Measurements from ENCODE around the gene FMN1. TPM values are rescaled to one million over a fixed set of nuclear protein-coding genes. Genes with fewer than 3 reads are reported as not detected.

Gene FMN1
- total and polyA plus RNA-seq, 11 donors: 0.61 to 10.6 (median 3.6) TPM

GRCh38 chr15:33160581-33161165, 33.8 kb downstream of the FMN1 start:
- no peaks in the 10 kb centered on the region for H3K27me3 ChIP-seq
- H3K36me3 ChIP-seq: no peaks in the 10 kb centered on the region
- TF ChIP-seq CTCF (IDR thresholded peaks at IDR 0.05): no peak
- TF ChIP-seq POLR2A (IDR thresholded peaks at IDR 0.05): no peak
- H3K4me3 ChIP-seq: no peak overlapping the region
- no peak for DNase-seq
- H3K4me1 ChIP-seq: peaks cover 0 to 50% (median 8%) of the 10 kb centered on the region in 12 donors
- no peaks in the 10 kb centered on the region for H3K9me3 ChIP-seq
- ATAC-seq: peak; percentile 71 to 91 (median 86)
- peak overlapping the region in 11 of 12 donors; percentile 7 to 82 (median 54) for H3K27ac ChIP-seq
- 32 to 61% (median 48%) methylated on average over 5 of the region's 5 CpGs for WGBS, 4 donors
- intact Hi-C loops (cut with DNase I): loop anchor here in 1 of 10 donors (10.0 kb wide), 1 partner anchor 446 kb away; the partner anchor contains the start of gene GREM1

GRCh38 chr15:33159726-33160453, 34.6 kb downstream of the FMN1 start:
- H3K27ac ChIP-seq: peak overlapping the region in 10 of 12 donors; percentile 7 to 82 (median 56)
- WGBS, 4 donors: 67 to 75% (median 71%) methylated on average over 3 of the region's 3 CpGs
- no peaks in the 10 kb centered on the region for H3K27me3 ChIP-seq
- H3K9me3 ChIP-seq: no peaks in the 10 kb centered on the region
- intact Hi-C loops (cut with DNase I): loop anchor here in 2 of 10 donors (10.0 kb wide), 2 partner anchors 65 to 445 kb away; partner anchors contain the start of gene GREM1 (in 1 of the 2)
- TF ChIP-seq CTCF (IDR thresholded peaks at IDR 0.05) (no peak), POLR2A (IDR thresholded peaks at IDR 0.05) (no peak)
- ATAC-seq (peak in 1 of 4 donors; percentile 7), DNase-seq (no peak)
- no peaks in the 10 kb centered on the region for H3K36me3 ChIP-seq
- H3K4me3 ChIP-seq: no peak overlapping the region
- H3K4me1 ChIP-seq: peaks cover 0 to 57% (median 8%) of the 10 kb centered on the region in 12 donors

GRCh38 chr15:33158366-33158765, 36.1 kb downstream of the FMN1 start:
- H3K36me3 ChIP-seq: no peaks in the 10 kb centered on the region
- H3K27me3 ChIP-seq: no peaks in the 10 kb centered on the region
- TF ChIP-seq CTCF (IDR thresholded peaks at IDR 0.05): no peak
- TF ChIP-seq POLR2A (IDR thresholded peaks at IDR 0.05): no peak
- intact Hi-C loops (cut with DNase I): loop anchor here in 1 of 10 donors (10.0 kb wide), 1 partner anchor 66 kb away; no protein-coding TSS in a partner anchor
- 87 to 94% (median 91%) methylated on average over 1 of the region's 1 CpG for WGBS, 4 donors
- peaks cover 0 to 63% (median 8%) of the 10 kb centered on the region in 12 donors for H3K4me1 ChIP-seq
- ATAC-seq (peak in 3 of 4 donors; percentile 18 to 38 (median 22)), DNase-seq (no peak)
- peak overlapping the region in 2 of 12 donors; percentile 15 to 39 for H3K27ac ChIP-seq
- H3K9me3 ChIP-seq: no peaks in the 10 kb centered on the region
- no peak overlapping the region for H3K4me3 ChIP-seq
